HEK293 (cell line): Measurements from ENCODE around the gene BLOC1S5.
"Not testable (repeated sequence)": the region's sequence is repeated elsewhere in the genome, so short reads cannot be mapped to it uniquely, and the experiment has no call there.

Source experiments
- CTCF ChIA-PET: fragments of 350-600 bp; formaldehyde crosslinking; extraction: SDS; loops from one replicate; lab custom pipeline; 2021; ENCODE audit warnings: antibody characterized with exemption; lab: Yijun Ruan, JAX
- POLR2A ChIA-PET: fragments of 300-600 bp; formaldehyde crosslinking; extraction: SDS; loops from one replicate; lab custom pipeline; 2020; ENCODE audit warnings: antibody characterized with exemption, inconsistent platforms; lab: Yijun Ruan, JAX
- H3K27ac ChIP-seq: fragments of 200-500 bp; sonication (Bioruptor generic); 2 replicates; pipeline ENCODE4 v1.5.1; 2014; ENCODE audit warnings: low read depth, low read length, control low read depth, inconsistent platforms; ENCODE audit errors: extremely low read depth
- H3K36me3 ChIP-seq, 2 experiments: fragments of 200-500 bp in 1 of 2; sonication (Bioruptor generic) in 1 of 2; 1 replicate in 1 of 2; 2 replicates in 1 of 2; pipeline ENCODE4 v1.5.1; 2014 to 2017; ENCODE audit warnings: inconsistent platforms in 2 of 2, low read length in 2 of 2; ENCODE audit not compliant: control insufficient read depth in 2 of 2, insufficient read depth in 1 of 2
- H3K4me1 ChIP-seq: fragments of 200-500 bp; sonication (Bioruptor generic); 2 replicates; pipeline ENCODE4 v1.5.1; 2014; ENCODE audit warnings: mild to moderate bottlenecking, low read length, inconsistent platforms; ENCODE audit not compliant: control insufficient read depth, insufficient read depth
- H3K4me3 ChIP-seq: 2 replicates; pipeline ENCODE4 v1.5.1; 2011; ENCODE audit warnings: low read depth, mild to moderate bottlenecking, control low read depth, low read length, moderate library complexity
- H3K9me3 ChIP-seq: fragments of 200-500 bp; sonication (Bioruptor generic); 2 replicates; pipeline ENCODE4 v1.5.1; 2014; ENCODE audit warnings: low read depth, low read length, inconsistent platforms; ENCODE audit not compliant: control insufficient read depth, insufficient read depth
- GLIS1 ChIP-seq: fragments of 450-650 bp; formaldehyde crosslinking; IDR thresholded peaks from 2 replicates; pipeline ENCODE4 v1.5.1; 2016; ENCODE audit warnings: missing biosample characterization, missing genetic modification characterization
- HOXA7 ChIP-seq: sonication (generic); formaldehyde crosslinking; IDR thresholded peaks from 2 replicates; pipeline ENCODE4 v1.8.1; 2022; ENCODE audit warnings: missing genetic modification reagents, borderline replicate concordance
- KLF10 ChIP-seq: fragments of 450-650 bp; IDR thresholded peaks from 2 replicates; pipeline ENCODE4 v1.5.1; 2018; ENCODE audit warnings: missing biosample characterization, mild to moderate bottlenecking, missing genetic modification characterization
- REPIN1 ChIP-seq: fragments of 450-650 bp; formaldehyde crosslinking; IDR thresholded peaks from 2 replicates; pipeline ENCODE4 v1.5.1; 2017; ENCODE audit warnings: missing biosample characterization, missing genetic modification characterization, low read depth
- TRIM28 ChIP-seq: IDR thresholded peaks from 2 replicates; pipeline ENCODE4 v1.6.1; 2011; ENCODE audit warnings: low read length, control low read depth, borderline replicate concordance
- ZBTB44 ChIP-seq: fragments of 450-650 bp; IDR thresholded peaks from 2 replicates; pipeline ENCODE4 v1.5.1; 2018; ENCODE audit warnings: missing biosample characterization, mild to moderate bottlenecking, missing genetic modification characterization
- ZNF16 ChIP-seq: fragments of 450-650 bp; formaldehyde crosslinking; IDR thresholded peaks from 2 replicates; pipeline ENCODE4 v1.5.1; 2016; ENCODE audit warnings: low read depth, missing biosample characterization, missing genetic modification characterization
- ZNF169 ChIP-seq: fragments of 450-650 bp; formaldehyde crosslinking; IDR thresholded peaks from 2 replicates; pipeline ENCODE4 v1.5.1; 2016; ENCODE audit warnings: missing biosample characterization, missing genetic modification characterization
- ZNF202 ChIP-seq: fragments of 450-650 bp; formaldehyde crosslinking; IDR thresholded peaks from 2 replicates; pipeline ENCODE4 v1.5.1; 2016; ENCODE audit warnings: missing biosample characterization, missing genetic modification characterization, borderline replicate concordance
- ZNF214 ChIP-seq: fragments of 450-650 bp; formaldehyde crosslinking; IDR thresholded peaks from 2 replicates; pipeline ENCODE4 v1.5.1; 2017; ENCODE audit warnings: missing biosample characterization, mild to moderate bottlenecking, missing genetic modification characterization, borderline replicate concordance
- ZNF221 ChIP-seq: fragments of 450-650 bp; formaldehyde crosslinking; IDR thresholded peaks from 2 replicates; pipeline ENCODE4 v1.5.1; 2017; ENCODE audit warnings: missing biosample characterization, missing genetic modification characterization, borderline replicate concordance
- ZNF335 ChIP-seq: fragments of 450-650 bp; formaldehyde crosslinking; conservative IDR thresholded peaks from 2 replicates; pipeline ENCODE4 v1.5.1; 2016; ENCODE audit warnings: missing biosample characterization, missing genetic modification characterization
- ZNF394 ChIP-seq: fragments of 450-650 bp; formaldehyde crosslinking; IDR thresholded peaks from 2 replicates; pipeline ENCODE4 v1.5.1; 2016; ENCODE audit warnings: missing biosample characterization, missing genetic modification characterization, mild to moderate bottlenecking, moderate library complexity, borderline replicate concordance
- ZNF560 ChIP-seq: fragments of 450-650 bp; formaldehyde crosslinking; IDR thresholded peaks from 2 replicates; pipeline ENCODE4 v1.5.1; 2017; ENCODE audit warnings: missing biosample characterization, missing genetic modification characterization, borderline replicate concordance
- ZNF704 ChIP-seq: fragments of 450-650 bp; formaldehyde crosslinking; IDR thresholded peaks from 2 replicates; pipeline ENCODE4 v1.5.1; 2016; ENCODE audit warnings: missing biosample characterization, missing genetic modification characterization
- ZNF843 ChIP-seq: fragments of 450-650 bp; formaldehyde crosslinking; IDR thresholded peaks from 2 replicates; pipeline ENCODE4 v1.5.1; 2016; ENCODE audit warnings: missing biosample characterization, missing genetic modification characterization
- TF ChIP-seq, protein P1 (sequence below): fragments of 450-650 bp; formaldehyde crosslinking; IDR thresholded peaks from 2 replicates; pipeline ENCODE4 v1.5.1; 2016; ENCODE audit warnings: missing biosample characterization, missing genetic modification characterization
- TF ChIP-seq, protein P2 (sequence below): fragments of 450-650 bp; formaldehyde crosslinking; IDR thresholded peaks from 2 replicates; pipeline ENCODE4 v1.5.1; 2016; ENCODE audit warnings: missing biosample characterization, missing genetic modification characterization

The BLOC1S5 gene

DNA sequence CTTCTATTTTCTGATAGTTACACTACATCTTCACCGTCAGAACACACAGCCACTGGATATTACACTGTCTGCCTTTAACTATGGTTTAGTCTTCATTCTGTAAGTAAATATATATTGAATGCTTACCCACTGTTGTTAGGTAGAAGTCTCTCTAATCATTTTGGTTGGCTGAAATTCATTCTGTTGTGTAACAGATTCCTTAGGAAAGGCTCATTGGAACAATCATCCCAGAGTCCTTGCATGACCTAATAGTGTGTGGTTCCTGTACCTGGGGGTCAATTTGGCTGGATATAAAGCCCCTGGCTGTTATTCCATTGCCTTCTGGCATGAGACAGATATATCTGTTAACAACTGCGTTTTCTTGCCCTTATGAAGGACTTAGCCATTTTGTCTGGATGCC is 9.9 kb downstream of the BLOC1S5 start:
- CTCF ChIA-PET: interaction anchor here (0.6 kb wide), 1 partner anchor 365 kb away, joined by 4 read pairs; no protein-coding TSS in a partner anchor
- no peak overlapping the region for H3K27ac ChIP-seq
- POLR2A ChIA-PET: no interaction called here
- H3K36me3 ChIP-seq: peaks cover 15 to 17% of the 10 kb centered on the region in 2 experiments; a peak in 2 of 3 replicates
- H3K9me3 ChIP-seq: no peaks in the 10 kb centered on the region
- peaks cover 5% of the 10 kb centered on the region; the same call in 1 of the 2 replicates for H3K4me1 ChIP-seq
- TF ChIP-seq ZNF335 (tag by site-specific recombination) (no peak), REPIN1 (no peak), ZNF16 (tag by site-specific recombination) (no peak), ZNF214 (no peak)
- H3K4me3 ChIP-seq: no peak overlapping the region

DNA sequence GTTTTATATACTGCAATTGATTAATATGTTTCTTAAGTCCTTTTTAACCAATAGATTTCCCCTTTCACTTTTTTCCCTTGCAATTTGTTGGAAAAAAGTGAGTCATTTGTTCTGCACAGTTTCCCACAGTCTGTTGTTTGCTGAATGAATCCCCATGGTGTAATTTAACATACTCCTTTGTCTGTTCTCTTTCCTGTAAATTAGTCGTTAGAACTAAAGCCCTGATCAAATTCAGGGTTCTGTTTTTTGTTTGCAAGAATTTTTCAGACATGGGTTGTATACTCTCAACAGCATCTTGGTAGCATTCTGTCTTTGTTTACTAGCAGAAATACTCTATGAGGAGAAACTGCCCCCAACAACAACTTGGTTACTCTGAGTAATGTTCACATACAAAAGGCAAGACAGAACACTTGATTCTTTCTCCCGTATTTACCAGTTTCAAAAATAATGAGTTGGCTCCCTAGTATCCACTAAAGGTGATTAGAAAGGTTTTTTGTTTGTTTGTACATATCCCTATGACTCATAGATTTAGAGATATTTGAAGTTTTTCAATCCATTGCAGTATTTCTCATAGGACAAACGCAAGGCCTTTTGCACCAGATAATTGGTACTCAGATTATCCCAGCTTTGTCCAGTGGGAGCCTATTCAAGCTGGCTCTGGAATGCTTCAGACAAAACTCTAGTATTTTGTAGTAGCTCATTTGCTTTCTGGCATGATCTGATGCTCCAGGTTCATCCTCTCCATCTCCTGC is 16.5 kb downstream of the BLOC1S5 start:
- TF ChIP-seq, protein P1, sequence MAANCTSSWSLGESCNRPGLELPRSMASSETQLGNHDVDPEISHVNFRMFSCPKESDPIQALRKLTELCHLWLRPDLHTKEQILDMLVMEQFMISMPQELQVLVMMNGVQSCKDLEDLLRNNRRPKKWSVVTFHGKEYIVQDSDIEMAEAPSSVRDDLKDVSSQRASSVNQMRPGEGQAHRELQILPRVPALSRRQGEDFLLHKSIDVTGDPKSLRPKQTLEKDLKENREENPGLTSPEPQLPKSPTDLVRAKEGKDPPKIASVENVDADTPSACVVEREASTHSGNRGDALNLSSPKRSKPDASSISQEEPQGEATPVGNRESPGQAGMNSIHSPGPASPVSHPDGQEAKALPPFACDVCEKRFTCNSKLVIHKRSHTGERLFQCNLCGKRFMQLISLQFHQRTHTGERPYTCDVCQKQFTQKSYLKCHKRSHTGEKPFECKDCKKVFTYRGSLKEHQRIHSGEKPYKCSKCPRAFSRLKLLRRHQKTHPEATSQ (tag by site-specific recombination): no peak
- TF ChIP-seq ZNF169: no peak
- no peak for TF ChIP-seq ZNF560 (tag by site-specific recombination)
- TF ChIP-seq ZNF394 (tag by site-specific recombination): no peak
- no peak for TF ChIP-seq TRIM28
- ChIA-PET POLR2A (no interaction called here), CTCF (interaction anchor here (0.7 kb wide), 1 partner anchor 277 kb away, joined by 5 read pairs; no protein-coding TSS in a partner anchor)
- H3K27ac ChIP-seq: no peak overlapping the region
- no peaks in the 10 kb centered on the region for H3K4me1 ChIP-seq
- peaks cover 6 to 9% of the 10 kb centered on the region in 2 experiments; a peak in 2 of 3 replicates for H3K36me3 ChIP-seq
- H3K9me3 ChIP-seq: no peaks in the 10 kb centered on the region; the same call in 1 of the 2 replicates
- no peak overlapping the region for H3K4me3 ChIP-seq

DNA sequence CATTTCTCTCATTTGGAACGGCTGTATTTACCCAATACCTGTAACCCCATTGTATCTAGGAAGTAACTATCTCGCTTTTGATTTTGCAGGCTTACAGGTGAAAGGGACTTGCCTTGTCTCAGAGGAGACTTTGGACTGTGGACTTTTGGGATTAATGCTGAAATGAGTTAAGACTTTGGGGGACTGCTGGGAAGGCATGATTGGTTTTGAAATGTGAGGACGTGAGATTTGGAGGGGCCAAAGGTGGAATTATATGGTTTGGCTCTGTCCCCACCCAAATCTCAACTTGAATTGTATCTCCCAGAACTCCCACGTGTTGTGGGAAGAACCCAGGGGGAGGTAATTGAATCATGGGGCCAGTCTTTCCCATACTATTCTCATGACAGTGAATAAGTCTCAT is 18.4 kb downstream of the BLOC1S5 start:
- H3K27ac ChIP-seq, POLR2A ChIA-PET, H3K4me1 ChIP-seq, H3K4me3 ChIP-seq, H3K9me3 ChIP-seq: not testable (repeated sequence)
- CTCF ChIA-PET: interaction anchor here (0.6 kb wide), 1 partner anchor 1249 kb away, joined by 7 read pairs; no protein-coding TSS in a partner anchor
- peaks cover 3 to 13% of the 10 kb centered on the region in 2 experiments; a peak in 2 of 3 replicates for H3K36me3 ChIP-seq

DNA sequence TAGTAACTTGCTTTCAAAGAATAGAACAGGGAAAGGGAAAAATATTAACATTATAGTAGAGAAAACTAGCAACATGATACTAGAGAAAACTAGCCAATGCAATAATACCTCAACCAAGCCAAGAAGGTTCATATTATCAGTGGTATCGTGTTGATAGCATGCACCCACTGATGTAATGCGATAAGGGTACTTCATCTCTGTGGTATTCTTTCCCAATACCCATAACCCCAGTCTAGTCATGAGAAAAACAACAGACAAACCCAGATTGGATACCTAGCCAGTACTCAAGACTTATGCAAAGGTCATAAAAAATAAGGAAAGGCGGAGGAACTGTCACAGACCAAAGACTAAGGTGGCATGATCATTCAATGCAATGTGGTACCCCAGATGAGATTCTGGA is 21.0 kb downstream of the BLOC1S5 start:
- H3K4me3 ChIP-seq: no peak overlapping the region
- POLR2A ChIA-PET: no interaction called here
- peaks cover 8 to 12% of the 10 kb centered on the region in 2 experiments for H3K36me3 ChIP-seq
- H3K4me1 ChIP-seq: no peaks in the 10 kb centered on the region
- no peak for TF ChIP-seq ZNF335 (tag by site-specific recombination)
- TF ChIP-seq GLIS1 (tag by site-specific recombination): no peak
- TF ChIP-seq ZNF843 (tag by site-specific recombination): no peak
- TF ChIP-seq, protein P2, sequence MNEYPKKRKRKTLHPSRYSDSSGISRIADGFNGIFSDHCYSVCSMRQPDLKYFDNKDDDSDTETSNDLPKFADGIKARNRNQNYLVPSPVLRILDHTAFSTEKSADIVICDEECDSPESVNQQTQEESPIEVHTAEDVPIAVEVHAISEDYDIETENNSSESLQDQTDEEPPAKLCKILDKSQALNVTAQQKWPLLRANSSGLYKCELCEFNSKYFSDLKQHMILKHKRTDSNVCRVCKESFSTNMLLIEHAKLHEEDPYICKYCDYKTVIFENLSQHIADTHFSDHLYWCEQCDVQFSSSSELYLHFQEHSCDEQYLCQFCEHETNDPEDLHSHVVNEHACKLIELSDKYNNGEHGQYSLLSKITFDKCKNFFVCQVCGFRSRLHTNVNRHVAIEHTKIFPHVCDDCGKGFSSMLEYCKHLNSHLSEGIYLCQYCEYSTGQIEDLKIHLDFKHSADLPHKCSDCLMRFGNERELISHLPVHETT (tag by site-specific recombination): no peak
- no peak for TF ChIP-seq KLF10 (tag by site-specific recombination)
- no peak for TF ChIP-seq ZNF704
- no peak for TF ChIP-seq HOXA7 (CRISPR knock-in tag)
- no peak for TF ChIP-seq ZNF202 (tag by site-specific recombination)
- no peak for TF ChIP-seq ZBTB44 (tag by site-specific recombination)
- TF ChIP-seq ZNF221 (tag by site-specific recombination): no peak
- H3K27ac ChIP-seq: no peak overlapping the region
- no peaks in the 10 kb centered on the region; the same call in 1 of the 2 replicates for H3K9me3 ChIP-seq
- CTCF ChIA-PET: interaction anchor here (0.6 to 1.6 kb wide), 4 partner anchors 12 to 176 kb away, joined by 3 to 5 read pairs (median 4); no protein-coding TSS in a partner anchor
